WTC11 (cell line): ENCODE data around the gene NEK3.
"Not testable (repeated sequence)": the region's sequence is repeated elsewhere in the genome, so short reads cannot be mapped to it uniquely, and the experiment has no call there.

Experiments used
- ATF3 ChIP-seq: sonication (generic); formaldehyde crosslinking; conservative IDR thresholded peaks from 2 replicates; pipeline ENCODE4 v1.8.1; 2022; ENCODE audit warnings: mild to moderate bottlenecking, missing genetic modification reagents
- CTCF ChIP-seq: fragments of 200-600 bp; IDR thresholded peaks from 2 replicates; pipeline ENCODE4 v1.8.0; 2022; ENCODE audit warnings: antibody characterized with exemption
- EMX1 ChIP-seq: fragments of 250-450 bp; sonication (Bioruptor Pico); IDR thresholded peaks from 2 replicates; pipeline ENCODE4 v1.8.0; 2021; ENCODE audit warnings: mild to moderate bottlenecking
- FOXK1 ChIP-seq: sonication (generic); formaldehyde crosslinking; IDR thresholded peaks from 2 replicates; pipeline ENCODE4 v1.8.0; 2022; ENCODE audit warnings: mild to moderate bottlenecking, moderate library complexity, missing genetic modification reagents
- FOXP1 ChIP-seq: sonication (generic); formaldehyde crosslinking; IDR thresholded peaks from 2 replicates; pipeline ENCODE4 v1.8.0; 2022; ENCODE audit warnings: missing genetic modification reagents, mild to moderate bottlenecking, moderate library complexity, borderline replicate concordance
- GABPB1 ChIP-seq: sonication (generic); formaldehyde crosslinking; IDR thresholded peaks from 2 replicates; pipeline ENCODE4 v1.8.1; 2023; ENCODE audit warnings: mild to moderate bottlenecking, missing genetic modification reagents
- JUN ChIP-seq: sonication (generic); formaldehyde crosslinking; IDR thresholded peaks from 2 replicates; pipeline ENCODE4 v1.8.0; 2023; ENCODE audit warnings: mild to moderate bottlenecking, missing genetic modification reagents

- not testable (repeated sequence) for TF ChIP-seq CTCF; EMX1; FOXP1 (CRISPR knock-in tag); GABPB1; JUN (CRISPR knock-in tag); FOXK1; ATF3
Measured at GRCh38 chr13:52084981-52085380, 74.4 kb downstream of the NEK3 start.
